UCSD-AML1 (cell line): ENCODE results near the gene RASSF7.
A peak's percentile ranks its signal among the peaks of the same experiment; 100 is the strongest.
"Not testable (repeated sequence)": the region's sequence is repeated elsewhere in the genome, so short reads cannot be mapped to it uniquely, and the experiment has no call there.

Experiments used
- DNase-seq: peaks from one replicate; lab custom pipeline; 2025; ENCODE audit not compliant: unreplicated experiment; lab: John Stamatoyannopoulos, UW

RASSF7 gene

GRCh38 chr11:565921-566509 is 5.2 kb downstream of the RASSF7 start:
- DNase-seq = no peak

- no peak for DNase-seq
These were observed 6.3 kb downstream of the RASSF7 start for GRCh38 chr11:567011-567628.

GRCh38 chr11:567629-568292 is 7.0 kb downstream of the RASSF7 start:
- DNase-seq = no peak

GRCh38 chr11:568306-569157 is 7.8 kb downstream of the RASSF7 start:
- DNase-seq = peak; percentile 95

GRCh38 chr11:569158-569885 is 8.6 kb downstream of the RASSF7 start:
- DNase-seq = no peak

GRCh38 chr11:571802-572185 is 11.0 kb downstream of the RASSF7 start:
- no peak for DNase-seq

GRCh38 chr11:573146-573759 is 12.5 kb downstream of the RASSF7 start:
- no peak for DNase-seq

- DNase-seq = not testable (repeated sequence)
These were observed 13.3 kb downstream of the RASSF7 start for GRCh38 chr11:574031-574570.

GRCh38 chr11:574632-575312 is 14.0 kb downstream of the RASSF7 start:
- DNase-seq = no peak

- DNase-seq = no peak
These were observed 14.7 kb downstream of the RASSF7 start for GRCh38 chr11:575313-575995.

- peak; percentile 91 for DNase-seq
These were observed 15.4 kb downstream of the RASSF7 start, which contains the start of gene PHRF1 for GRCh38 chr11:575996-576768. Gene PHRF1 (plus strand): TSS chr11:576470. CDS start chr11:581513, 5,043 bp downstream.

- no peak for DNase-seq
These were observed 16.2 kb downstream of the RASSF7 start for GRCh38 chr11:576811-577610.

- no peak for DNase-seq
These were observed 16.8 kb downstream of the RASSF7 start for GRCh38 chr11:577611-577894.

GRCh38 chr11:578276-579035 is 17.7 kb downstream of the RASSF7 start:
- no peak for DNase-seq

GRCh38 chr11:579830-580601 is 19.2 kb downstream of the RASSF7 start:
- no peak for DNase-seq

GRCh38 chr11:581342-581741 is 20.6 kb downstream of the RASSF7 start:
- DNase-seq = no peak
